Stomach (tissue), 4 donors: ENCODE data around the gene PKD2L1.

Experiments used
- CTCF ChIP-seq, 7 experiments: fragments of 450-650 bp in 4 of 7; fragments of 200-600 bp in 3 of 7; sonication (generic) in 3 of 7; IDR thresholded peaks; one replicate each; pipeline ENCODE4 v1.5.1; 2016 to 2019; ENCODE audit warnings: antibody characterized with exemption in 7 of 7, control low read depth in 2 of 7, mild to moderate bottlenecking in 1 of 7
- POLR2A ChIP-seq, 4 donors: fragments of 450-650 bp; IDR thresholded peaks; one replicate each; pipeline ENCODE4 v1.6.1; 2016; ENCODE audit warnings: antibody characterized with exemption in 4 of 4, control low read depth in 2 of 4, mild to moderate bottlenecking in 1 of 4, moderate library complexity in 1 of 4
- POLR2AphosphoS5 ChIP-seq, 3 donors: sonication (generic); formaldehyde crosslinking; IDR thresholded peaks; one replicate each; pipeline ENCODE4 v1.6.1; 2016; ENCODE audit warnings: antibody characterized with exemption in 3 of 3

GRCh38 chr10:100342627-100342972, 12.6 kb upstream of the PKD2L1 start:
- TF ChIP-seq POLR2AphosphoS5 (IDR thresholded peaks at IDR 0.05) (no peak), POLR2A (IDR thresholded peaks at IDR 0.05) (no peak), CTCF (IDR thresholded peaks at IDR 0.05) (peak in 1 of 7 experiments; percentile 9)
